IMR-90 (cell line): ENCODE results near the gene FCRLA. TPM values are rescaled to one million over a fixed set of nuclear protein-coding genes. Genes with fewer than 3 reads are reported as not detected.
"Not testable (repeated sequence)": the region's sequence is repeated elsewhere in the genome, so short reads cannot be mapped to it uniquely, and the experiment has no call there.

Source experiments
- ATAC-seq: fragments of 200-7000 bp; cut with Tn5 transposase; 2 replicates; pipeline ENCODE4 v1.9.1; 2020; ENCODE audit warnings: low read depth, mild to moderate bottlenecking, moderate library complexity
- BruUV-seq: library from RNA; stranded (reverse); fragments of 400-500 nt; replicated peaks from 2 replicates; lab custom pipeline; 2021; lab: Mats Ljungman, UMichigan
- CTCF ChIA-PET: fragments of 300-600 bp; formaldehyde crosslinking; extraction: SDS; loops from one replicate; lab custom pipeline; 2021; ENCODE audit warnings: antibody characterized with exemption; lab: Yijun Ruan, JAX
- POLR2A ChIA-PET: fragments of 300-600 bp; sonication (Branson Sonifier 250); formaldehyde crosslinking; loops from one replicate; lab custom pipeline; 2022; ENCODE audit warnings: antibody characterized with exemption; ENCODE audit not compliant: unreplicated experiment; lab: Charles Lee
- DNase-seq: peaks from one replicate; pipeline ENCODE4 v3.0.0; 2013
- H2AFZ ChIP-seq: replicated peaks from 2 replicates; pipeline ENCODE3; 2013; ENCODE audit warnings: low read length, mild to moderate bottlenecking; ENCODE audit not compliant: poor library complexity
- H2AK5ac ChIP-seq: 2 replicates; pipeline ENCODE4 v1.6.1; 2013; ENCODE audit warnings: low read depth, low read length, inconsistent platforms
- H2AK9ac ChIP-seq: replicated peaks from 2 replicates; pipeline ENCODE3; 2013; ENCODE audit warnings: mild to moderate bottlenecking, low read depth, low read length, moderate library complexity; ENCODE audit not compliant: poor library complexity
- H2BK120ac ChIP-seq: 2 replicates; pipeline ENCODE4 v1.6.1; 2013; ENCODE audit warnings: low read depth, low read length, inconsistent platforms
- H2BK15ac ChIP-seq: 3 replicates; pipeline ENCODE4 v1.6.1; 2013; ENCODE audit warnings: low read depth, low read length, inconsistent platforms
- H2BK20ac ChIP-seq: 2 replicates; pipeline ENCODE4 v1.6.1; 2013; ENCODE audit warnings: low read depth, mild to moderate bottlenecking, inconsistent platforms, low read length, moderate library complexity
- H2BK5ac ChIP-seq: 2 replicates; pipeline ENCODE4 v1.6.1; 2013; ENCODE audit warnings: mild to moderate bottlenecking, low read depth, low read length, inconsistent platforms; ENCODE audit not compliant: poor library complexity, severe bottlenecking
- H3K14ac ChIP-seq: replicated peaks from 2 replicates; pipeline ENCODE4 v1.6.1; 2013; ENCODE audit warnings: low read depth, low read length, inconsistent platforms
- H3K18ac ChIP-seq: 2 replicates; pipeline ENCODE4 v1.6.1; 2013; ENCODE audit warnings: low read depth, low read length, control low read depth
- H3K23ac ChIP-seq: 2 replicates; pipeline ENCODE4 v1.6.1; 2013; ENCODE audit warnings: low read depth, low read length, inconsistent platforms
- H3K27ac ChIP-seq: 2 replicates; pipeline ENCODE4 v1.5.1; 2013; ENCODE audit warnings: mild to moderate bottlenecking, control low read depth, low read length; ENCODE audit not compliant: insufficient read depth
- H3K27me3 ChIP-seq: 2 replicates; pipeline ENCODE4 v1.6.1; 2013; ENCODE audit warnings: low read length; ENCODE audit not compliant: control insufficient read depth, insufficient read depth
- H3K36me3 ChIP-seq: 2 replicates; pipeline ENCODE4 v1.6.1; 2013; ENCODE audit warnings: low read length, mixed read lengths; ENCODE audit not compliant: control insufficient read depth, insufficient read depth
- H3K4ac ChIP-seq: 2 replicates; pipeline ENCODE4 v1.6.1; 2013; ENCODE audit warnings: low read depth, low read length, inconsistent platforms
- H3K4me1 ChIP-seq: 2 replicates; pipeline ENCODE4 v1.6.1; 2013; ENCODE audit warnings: low read length, mixed read lengths; ENCODE audit not compliant: control insufficient read depth, insufficient read depth
- H3K4me2 ChIP-seq: 2 replicates; pipeline ENCODE4 v1.6.1; 2013; ENCODE audit warnings: low read depth, mild to moderate bottlenecking, control low read depth, low read length, moderate library complexity
- H3K4me3 ChIP-seq: 2 replicates; pipeline ENCODE4 v1.5.1; 2013; ENCODE audit warnings: low read depth, mild to moderate bottlenecking, control low read depth, low read length, moderate library complexity; ENCODE audit not compliant: insufficient read depth
- H3K56ac ChIP-seq: 2 replicates; pipeline ENCODE4 v1.6.1; 2013; ENCODE audit warnings: low read length, inconsistent platforms; ENCODE audit not compliant: insufficient read depth; ENCODE audit errors: extremely low read depth
- H3K79me1 ChIP-seq, 2 experiments: 2 replicates each; pipeline ENCODE4 v1.6.1; 2013; ENCODE audit warnings: low read length in 2 of 2, inconsistent platforms in 1 of 2, low read depth in 1 of 2
- H3K9ac ChIP-seq: 2 replicates; pipeline ENCODE4 v1.6.1; 2013; ENCODE audit warnings: low read depth, low read length, control low read depth
- H3K9me1 ChIP-seq: 2 replicates; pipeline ENCODE4 v1.6.1; 2013; ENCODE audit warnings: low read length, inconsistent platforms; ENCODE audit not compliant: insufficient read depth
- H3K9me3 ChIP-seq: 2 replicates; pipeline ENCODE4 v1.6.1; 2013; ENCODE audit warnings: low read length; ENCODE audit not compliant: control insufficient read depth, insufficient read depth
- H4K20me1 ChIP-seq: 2 replicates; pipeline ENCODE4 v1.6.1; 2013; ENCODE audit warnings: low read length, inconsistent platforms; ENCODE audit not compliant: insufficient read depth
- H4K5ac ChIP-seq: 2 replicates; pipeline ENCODE4 v1.6.1; 2013; ENCODE audit warnings: mild to moderate bottlenecking, low read depth, low read length, control low read depth
- H4K8ac ChIP-seq, 2 experiments: 2 replicates each; pipeline ENCODE4 v1.6.1; 2013; ENCODE audit warnings: low read depth in 2 of 2, low read length in 2 of 2, control low read depth in 1 of 2, inconsistent platforms in 1 of 2
- H4K91ac ChIP-seq: 2 replicates; pipeline ENCODE4 v1.6.1; 2013; ENCODE audit warnings: low read depth, low read length, inconsistent platforms; ENCODE audit not compliant: insufficient read depth
- WGBS, 2 experiments: methylation state at CpG; one replicate each; pipeline versions ENCODE4 v1.1.5 to v1.1.7; 2013; ENCODE audit warnings: missing lambda C conversion rate in 2 of 2; ENCODE audit not compliant: insufficient read length in 1 of 2; ENCODE audit errors: extremely low coverage in 2 of 2; 5-methylcytosine and 5-hydroxymethylcytosine counted together
- dilution Hi-C: fragments of 300-500 bp; cut with HindIII; formaldehyde crosslinking; loops from one replicate; pipeline ENCODE4 v1.14.3; 2018; ENCODE audit warnings: low sequenced_read_pairs; ENCODE audit not compliant: unreplicated experiment
- in situ Hi-C: fragments of 300-500 bp; cut with MboI; formaldehyde crosslinking; loops from 3 replicates; pipeline ENCODE4 v1.14.3; 2019; ENCODE audit warnings: low sequenced_read_pairs, inconsistent platforms, mixed read lengths
- intact Hi-C: fragments of 100-400 bp; cut with micrococcal nuclease; formaldehyde crosslinking; loops from 2 replicates; pipeline ENCODE4 v1.10.0; 2022
- polyA plus RNA-seq, 3 experiments: library from polyadenylated mRNA; depleted of rRNA; stranded (reverse); fragments of >200 nt; gene quantifications; 2 replicates each; pipeline ENCODE4 v1.2.3, GENCODE V29; 2012; ENCODE audit warnings: low replicate concordance in 1 of 3
- total RNA-seq: library from RNA; depleted of rRNA; stranded (reverse); fragments of >200 nt; gene quantifications from 2 replicates; pipeline ENCODE4 v1.2.3, GENCODE V29; 2012

FCRLA gene
- total and polyA plus RNA-seq, 2 of the 4 experiments (the other 2 are of a cell fraction) = 0.36 TPM

DNA sequence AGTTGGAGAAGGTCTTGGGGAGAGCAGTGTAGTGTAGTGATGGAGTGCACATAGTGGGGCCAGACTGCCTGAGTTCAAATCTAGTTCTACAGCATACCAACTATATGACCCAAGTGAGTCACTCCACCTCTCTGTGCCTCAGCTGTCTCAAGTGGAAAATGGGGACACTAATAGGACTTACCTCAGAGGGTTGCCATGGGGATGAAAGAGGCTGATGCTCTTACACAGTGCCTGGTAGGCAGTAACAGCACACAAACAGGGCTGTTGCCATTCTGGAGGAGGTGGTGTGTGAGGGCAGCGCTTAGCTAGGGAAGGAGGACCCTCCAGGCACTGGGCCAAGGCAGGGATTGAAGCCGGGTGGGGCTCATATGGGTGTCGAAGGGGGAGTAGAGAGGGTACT, 32.6 kb upstream of the FCRLA start:
- H3K23ac ChIP-seq, H3K4me1 ChIP-seq, H2BK20ac ChIP-seq, BruUV-seq, H3K27ac ChIP-seq, H3K27me3 ChIP-seq, H3K14ac ChIP-seq, in situ Hi-C loops, DNase-seq, H3K18ac ChIP-seq, H4K91ac ChIP-seq, H2BK120ac ChIP-seq, CTCF ChIA-PET, H3K9ac ChIP-seq, intact Hi-C loops, H2AK5ac ChIP-seq, H2AFZ ChIP-seq, H4K5ac ChIP-seq, POLR2A ChIA-PET, H3K9me3 ChIP-seq, H4K20me1 ChIP-seq, H3K9me1 ChIP-seq, H3K4me3 ChIP-seq, H3K4ac ChIP-seq, dilution Hi-C loops, H3K36me3 ChIP-seq, H2AK9ac ChIP-seq, H2BK5ac ChIP-seq, H3K4me2 ChIP-seq, ATAC-seq, H3K56ac ChIP-seq, H4K8ac ChIP-seq, H3K79me1 ChIP-seq, H2BK15ac ChIP-seq: not testable (repeated sequence)
- WGBS, 2 experiments = no CpG with 5 or more reads among the region's 3 CpGs

DNA sequence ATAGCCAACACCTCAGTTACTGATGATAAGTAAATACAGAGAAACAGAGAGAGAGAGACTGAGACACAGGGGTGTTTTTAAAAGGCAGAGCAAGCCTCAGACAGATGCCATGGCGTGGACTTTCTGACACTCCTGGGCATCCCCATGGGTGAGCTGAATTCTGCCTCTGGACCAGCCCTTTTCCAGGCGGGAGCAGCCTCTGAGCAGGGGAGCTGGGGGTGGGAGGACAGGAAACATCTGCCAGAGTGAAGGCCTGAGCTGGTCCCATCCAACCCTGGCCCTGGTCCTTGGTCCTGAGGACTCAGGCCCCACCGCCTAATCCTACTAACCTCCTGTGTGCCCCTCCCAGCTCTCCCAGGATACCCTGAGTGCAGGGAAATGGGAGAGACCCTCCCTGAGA, 32.1 kb upstream of the FCRLA start:
- BruUV-seq, ATAC-seq, dilution Hi-C loops, H4K20me1 ChIP-seq, H4K5ac ChIP-seq, H3K27ac ChIP-seq, H4K91ac ChIP-seq, DNase-seq, H2AK5ac ChIP-seq, H3K18ac ChIP-seq, POLR2A ChIA-PET, H3K9me1 ChIP-seq, H2BK15ac ChIP-seq, H3K56ac ChIP-seq, CTCF ChIA-PET, H3K14ac ChIP-seq, H2AFZ ChIP-seq, H2AK9ac ChIP-seq, H3K79me1 ChIP-seq, intact Hi-C loops, H2BK5ac ChIP-seq, H2BK20ac ChIP-seq, H3K4me2 ChIP-seq, H3K9me3 ChIP-seq, H3K27me3 ChIP-seq, in situ Hi-C loops, H3K9ac ChIP-seq, H3K4me3 ChIP-seq, H4K8ac ChIP-seq, H3K36me3 ChIP-seq, H3K4me1 ChIP-seq, H3K4ac ChIP-seq, H3K23ac ChIP-seq, H2BK120ac ChIP-seq: not testable (repeated sequence)
- no CpG with 5 or more reads among the region's 3 CpGs for WGBS, 2 experiments
